ENCODE results near the gene EIF2S3. TPM values are rescaled to one million over a fixed set of nuclear protein-coding genes. Genes with fewer than 3 reads are reported as not detected.
A peak's percentile ranks its signal among the peaks of the same experiment; 100 is the strongest.
"Not testable (repeated sequence)": the region's sequence is repeated elsewhere in the genome, so short reads cannot be mapped to it uniquely, and the experiment has no call there.

Gene EIF2S3
- total RNA-seq = 126 and 165 TPM in 2 replicates

GRCh38 chrX:24054182-24055042 is at the start of gene EIF2S3:
Gene EIF2S3 (plus strand): TSS chrX:24054956. CDS start chrX:24054969, 13 bp downstream.
- DNase-seq (ENCODE audit: extremely low read depth, low read depth, low spot score) = peak; percentile 87

GRCh38 chrX:24005028-24005427 is 49.7 kb upstream of the EIF2S3 start:
- no peak for DNase-seq (ENCODE audit: extremely low read depth, low read depth, low spot score)

GRCh38 chrX:24005867-24006266 is 48.9 kb upstream of the EIF2S3 start:
- DNase-seq (ENCODE audit: extremely low read depth, low read depth, low spot score) = no peak

DNA sequence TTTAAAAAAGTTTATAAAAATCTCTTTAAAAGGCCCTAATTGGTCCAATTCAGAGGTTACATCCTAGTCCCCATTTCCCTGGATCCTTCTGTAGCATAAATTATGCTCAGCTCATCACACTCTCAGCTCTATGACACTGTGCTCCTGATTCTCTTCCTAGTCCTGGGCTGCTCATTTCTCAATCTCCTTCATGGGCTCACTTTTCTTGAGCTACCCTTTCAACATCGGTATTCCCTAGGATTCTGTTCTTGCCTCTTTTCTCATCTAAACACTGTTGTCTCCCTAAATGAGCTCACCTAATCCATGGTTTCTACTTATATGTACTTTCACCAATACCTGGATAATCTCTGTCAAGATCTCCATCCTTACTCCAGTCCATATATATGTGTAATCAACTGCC is 42.5 kb upstream of the EIF2S3 start:
- no peak for DNase-seq (ENCODE audit: extremely low read depth, low read depth, low spot score)

DNA sequence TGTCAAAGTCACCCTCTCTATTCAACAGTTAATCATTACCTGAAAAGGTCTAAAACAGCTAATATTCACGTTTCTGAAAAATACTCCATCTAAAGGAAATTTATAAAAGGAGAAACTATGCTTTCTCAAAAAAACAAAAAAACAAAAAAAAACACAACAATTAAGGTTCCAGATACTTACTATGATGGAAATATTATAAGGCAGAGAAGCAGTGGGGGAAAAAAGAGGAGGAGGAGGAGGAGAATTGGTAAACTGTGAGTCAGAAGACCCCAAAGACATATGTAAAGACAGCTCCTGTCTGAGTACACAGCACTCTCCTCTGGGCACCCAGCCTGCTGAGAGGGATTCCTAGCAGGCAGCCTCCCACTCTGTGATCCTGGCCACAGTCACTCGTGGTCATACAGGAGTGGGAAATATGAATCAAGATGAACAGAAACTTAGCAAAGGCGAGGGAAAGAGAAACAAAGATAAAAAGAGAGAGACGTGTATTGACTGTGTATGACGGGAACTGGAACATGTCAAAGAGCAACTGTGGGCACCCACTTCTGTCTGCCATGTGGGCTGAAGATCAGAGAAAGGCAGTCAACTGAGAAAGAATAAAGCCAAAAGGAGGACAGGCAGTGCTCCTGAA is 40.3 kb upstream of the EIF2S3 start:
- DNase-seq (ENCODE audit: extremely low read depth, low read depth, low spot score) = no peak

- no peak for DNase-seq (ENCODE audit: extremely low read depth, low read depth, low spot score)
Measured at GRCh38 chrX:24017674-24018073, 37.1 kb upstream of the EIF2S3 start.

DNA sequence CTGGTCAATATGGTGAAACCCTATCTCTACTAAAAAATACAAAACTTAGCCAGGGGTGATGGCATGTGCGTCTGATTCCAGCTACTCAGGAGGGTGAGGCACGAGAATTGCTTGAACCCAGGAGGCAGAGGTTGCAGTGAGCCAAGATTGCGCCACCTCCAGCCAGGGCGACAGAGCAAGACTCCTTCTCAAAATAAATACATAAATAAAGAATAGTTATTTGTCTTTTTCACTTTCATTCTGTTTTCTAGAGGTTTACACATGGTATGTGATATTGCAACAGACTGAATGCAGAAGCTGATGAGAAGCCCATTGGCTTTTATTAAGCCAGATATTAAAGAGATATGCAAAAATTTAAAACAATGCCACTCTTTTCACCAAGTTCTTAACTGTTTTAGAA is 35.9 kb upstream of the EIF2S3 start:
- DNase-seq (ENCODE audit: extremely low read depth, low read depth, low spot score) = no peak

DNA sequence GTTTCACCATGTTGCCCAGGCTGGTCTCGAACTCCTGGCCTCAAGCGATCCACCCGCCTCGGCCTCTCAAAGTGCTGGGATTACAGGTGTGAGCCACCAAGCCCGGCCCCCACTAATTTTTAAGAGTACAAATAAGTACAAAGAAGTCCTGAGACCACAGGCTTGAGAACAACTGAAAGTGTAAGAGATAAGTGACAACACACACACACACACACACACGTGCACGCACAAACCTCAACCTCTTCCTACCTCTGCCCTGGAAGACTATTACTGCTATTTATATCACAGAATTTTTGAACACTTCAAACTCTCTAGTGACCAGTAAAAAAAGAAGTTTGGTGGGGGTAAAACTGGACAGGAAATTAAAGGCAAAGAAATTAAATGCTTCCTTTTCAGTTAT is 35.3 kb upstream of the EIF2S3 start:
- DNase-seq (ENCODE audit: extremely low read depth, low read depth, low spot score) = no peak

DNA sequence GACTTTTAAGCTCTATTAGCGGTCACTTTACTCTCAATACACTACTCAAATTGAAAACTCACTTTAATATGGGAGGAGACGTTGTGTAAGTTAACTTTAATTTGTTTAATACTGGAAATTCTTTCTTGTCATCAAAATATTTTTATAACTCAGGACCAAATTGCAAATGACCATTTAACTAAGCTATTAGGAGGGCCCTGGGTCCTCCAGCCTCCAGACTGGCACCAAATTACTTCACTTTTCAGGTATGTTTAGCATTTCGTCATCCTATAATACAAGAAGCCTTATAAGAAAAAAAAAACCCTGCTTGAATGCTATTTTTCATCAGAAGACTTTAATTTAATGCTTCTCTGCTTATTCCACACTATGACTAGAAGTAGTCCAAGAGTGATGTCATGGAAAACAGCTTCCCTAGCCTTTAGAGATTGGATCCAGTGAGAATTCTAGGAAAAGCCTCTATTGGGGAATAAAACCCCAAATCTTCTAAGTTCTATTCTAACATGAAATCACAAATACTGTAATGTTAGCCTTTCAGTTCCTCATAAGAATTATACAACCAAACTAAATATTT is 34.4 kb upstream of the EIF2S3 start:
- DNase-seq (ENCODE audit: extremely low read depth, low read depth, low spot score) = no peak

GRCh38 chrX:24023544-24023943 is 31.2 kb upstream of the EIF2S3 start:
- no peak for DNase-seq (ENCODE audit: extremely low read depth, low read depth, low spot score)

- DNase-seq (ENCODE audit: extremely low read depth, low read depth, low spot score) = no peak
Measured at GRCh38 chrX:24023972-24024669, 30.6 kb upstream of the EIF2S3 start.

DNA sequence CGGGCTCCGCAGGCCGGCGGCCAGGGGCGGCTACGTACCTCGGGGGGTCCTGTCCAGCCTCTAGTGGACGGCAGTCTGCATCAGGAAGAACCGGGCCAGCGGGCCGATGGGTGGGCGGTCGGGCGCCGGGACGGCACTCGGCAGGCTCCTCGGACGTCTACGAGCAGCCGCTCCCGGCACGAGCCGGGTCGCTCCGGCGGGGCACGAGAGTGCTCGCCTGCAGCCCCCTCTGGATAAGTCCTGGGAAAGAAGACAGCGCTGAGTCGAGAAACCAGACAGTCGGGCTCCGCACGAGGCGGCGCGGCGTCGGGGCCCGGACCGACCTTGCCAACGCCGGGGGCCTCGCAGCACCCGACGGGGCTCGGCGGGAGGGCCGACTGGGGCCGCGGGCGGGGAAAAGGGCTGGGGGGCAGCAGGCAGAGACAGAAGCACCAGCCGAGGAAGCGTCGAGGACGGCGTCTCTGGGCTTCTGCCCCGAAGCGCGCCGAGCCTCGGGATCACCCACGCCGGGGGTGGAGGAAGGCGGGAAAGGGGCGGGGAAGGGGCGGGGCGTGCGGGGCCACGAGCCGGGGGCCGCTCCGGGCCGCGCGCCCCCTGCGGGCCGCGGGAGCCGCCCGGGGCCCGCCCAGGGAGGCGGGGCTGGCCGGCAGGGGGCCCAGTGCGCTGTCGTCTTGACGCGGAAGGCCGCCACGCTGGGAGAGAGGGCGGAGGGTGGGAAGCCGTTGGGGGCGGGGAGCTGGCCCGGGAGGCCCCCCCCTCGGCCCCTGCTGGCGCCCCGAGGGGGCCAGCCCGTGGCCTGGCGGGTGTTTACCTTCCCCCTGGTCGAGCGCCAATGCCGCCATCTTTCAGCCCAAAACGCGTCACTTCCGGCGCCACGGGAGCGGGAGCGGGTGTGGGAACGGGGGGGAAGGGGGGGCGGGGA is 29.7 kb upstream of the EIF2S3 start:
- DNase-seq (ENCODE audit: extremely low read depth, low read depth, low spot score) = no peak

- no peak for DNase-seq (ENCODE audit: extremely low read depth, low read depth, low spot score)
Measured at GRCh38 chrX:24025741-24026403, 28.9 kb upstream of the EIF2S3 start.

- DNase-seq (ENCODE audit: extremely low read depth, low read depth, low spot score) = no peak
Measured at GRCh38 chrX:24026432-24026831, 28.3 kb upstream of the EIF2S3 start.

DNA sequence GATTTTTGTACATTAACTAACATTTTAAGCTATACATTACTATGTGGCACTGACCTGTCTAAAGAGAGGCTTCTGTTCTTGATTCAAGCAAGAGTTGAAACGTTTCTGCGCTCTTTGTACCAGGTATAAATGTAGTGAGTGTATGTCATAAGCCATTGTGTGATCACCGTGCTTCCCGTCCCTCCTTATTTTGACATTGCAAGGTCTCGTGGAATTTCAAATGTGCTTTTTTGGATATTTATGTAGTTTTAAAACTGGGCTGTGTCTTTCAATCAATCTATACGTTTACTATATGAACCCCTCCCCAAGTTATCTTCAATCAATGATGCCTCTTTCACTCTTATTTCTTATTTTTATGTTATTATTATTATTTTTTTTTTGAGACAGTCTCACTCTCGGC is 27.7 kb upstream of the EIF2S3 start, which contains the start of gene KLHL15:
TSS of gene KLHL15 (minus strand) at position 101 of the 400 bp plus-strand sequence. CDS start 20,493 bp downstream, outside the sequence.
- no peak for DNase-seq (ENCODE audit: extremely low read depth, low read depth, low spot score)

GRCh38 chrX:24027985-24028384 is 26.8 kb upstream of the EIF2S3 start:
- DNase-seq (ENCODE audit: extremely low read depth, low read depth, low spot score) = no peak

DNA sequence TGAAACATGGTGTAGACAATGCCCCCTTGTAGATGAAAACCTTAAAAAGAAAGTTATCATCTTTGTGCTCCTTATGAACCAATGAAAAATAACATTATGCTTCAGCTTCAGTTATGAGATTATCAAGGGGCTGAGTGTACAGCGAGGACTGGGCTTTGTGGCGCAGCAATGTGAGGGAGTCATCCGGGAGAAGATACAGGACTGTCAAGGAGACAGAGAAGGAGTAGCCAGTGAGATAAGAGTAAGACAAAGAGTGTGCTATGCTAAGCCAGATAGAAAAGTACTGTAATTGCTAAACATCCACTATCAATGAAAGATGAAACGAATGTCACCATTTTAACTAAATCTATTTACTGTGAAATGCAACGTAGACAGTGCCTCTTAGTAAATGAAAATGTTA is 24.2 kb upstream of the EIF2S3 start:
- DNase-seq (ENCODE audit: extremely low read depth, low read depth, low spot score) = no peak

- no peak for DNase-seq (ENCODE audit: extremely low read depth, low read depth, low spot score)
Measured at GRCh38 chrX:24034485-24034884, 20.3 kb upstream of the EIF2S3 start.

DNA sequence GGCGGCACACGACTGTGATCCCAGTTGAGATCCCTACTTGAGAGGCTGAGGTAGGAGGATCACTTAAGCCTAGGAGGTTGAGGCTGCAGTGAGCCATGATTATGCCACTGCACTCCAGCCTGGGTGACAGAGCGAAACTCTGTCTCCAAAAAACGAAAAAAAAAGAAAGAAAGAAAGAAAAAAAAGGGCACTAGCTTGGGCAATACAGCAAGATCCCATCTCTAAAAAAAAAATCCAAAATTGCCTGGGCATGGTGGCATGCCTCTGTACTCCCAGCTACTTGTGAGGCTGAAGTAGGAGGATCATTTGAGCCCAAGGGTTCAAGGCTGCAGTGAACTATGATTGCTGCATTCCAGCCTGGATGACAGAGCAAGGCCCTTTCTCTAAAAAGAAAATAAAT is 17.0 kb upstream of the EIF2S3 start:
- no peak for DNase-seq (ENCODE audit: extremely low read depth, low read depth, low spot score)

GRCh38 chrX:24046060-24046459 is 8.7 kb upstream of the EIF2S3 start:
- DNase-seq (ENCODE audit: extremely low read depth, low read depth, low spot score) = not testable (repeated sequence)
